ENCODE measurements around the gene BID. TPM values are rescaled to one million over a fixed set of nuclear protein-coding genes. Genes with fewer than 3 reads are reported as not detected.

BID gene
- total and polyA plus RNA-seq, 2 of the 8 experiments (the other 6 are each of a cell fraction or from before 2014, with no cell fraction given), result 39.3 to 114 TPM

- Histone ChIP-seq H2BK12ac (ENCODE audit: low read depth, low read length) (no peak overlapping the region), H3K36me3 (ENCODE audit: control insufficient read depth in 2 of 4, insufficient read depth in 4 of 4, low read length in 3 of 4) (peaks cover 0 to 3% (median 0%) of the 10 kb centered on the region in 4 experiments; a peak in 3 of 8 replicates), H4K91ac (replicated peaks; ENCODE audit: insufficient read length, low read length) (no peak overlapping the region), H3K27me3 (replicated peaks in 1 of 4; ENCODE audit: control insufficient read depth in 3 of 4, extremely low read depth in 1 of 4, insufficient read depth in 3 of 4, low read length in 3 of 4) (no peaks in the 10 kb centered on the region), H2BK5ac (ENCODE audit: low read depth, low read length) (no peak overlapping the region), H3K23ac (ENCODE audit: insufficient read length) (no peak overlapping the region), H3K9me3 (ENCODE audit: insufficient read depth in 2 of 2, low read depth in 1 of 2, low read length in 1 of 2) (no peaks in the 10 kb centered on the region), H3K9ac (replicated peaks in 1 of 4; ENCODE audit: extremely low read depth in 1 of 4, low read depth in 3 of 4, low read length in 3 of 4) (no peak overlapping the region), H2AK5ac (ENCODE audit: low read depth, low read length) (no peak overlapping the region), H2BK15ac (ENCODE audit: low read length) (no peak overlapping the region), H3K27ac (ENCODE audit: low read depth, low read length) (no peak overlapping the region), H3K79me1 (ENCODE audit: low read depth, low read length) (no peaks in the 10 kb centered on the region; the same call in 1 of the 2 replicates), H3K4me1 (replicated peaks in 1 of 4; ENCODE audit: control insufficient read depth in 3 of 4, insufficient read depth in 4 of 4, low read length in 3 of 4) (peaks cover 0 to 1% (median 0%) of the 10 kb centered on the region in 4 experiments; a peak in 2 of 7 replicates), H3K18ac (ENCODE audit: extremely low read depth, low read length) (no peak overlapping the region), H3K56ac (replicated peaks; ENCODE audit: insufficient read length, low read depth, low read length) (no peak overlapping the region), H3K4me3 (ENCODE audit: extremely low read depth in 1 of 4, insufficient read depth in 2 of 4, low read depth in 3 of 4, low read length in 4 of 4) (no peak overlapping the region), H3K4me2 (ENCODE audit: insufficient read depth in 1 of 2, low read depth in 2 of 2, low read length in 2 of 2) (no peak overlapping the region), H4K5ac (ENCODE audit: insufficient read length, low read depth, low read length) (no peak overlapping the region), H4K8ac (ENCODE audit: extremely low read depth, insufficient read depth, low read length) (no peak overlapping the region), H3K4ac (replicated peaks; ENCODE audit: insufficient read length, low read depth, low read length) (no peak overlapping the region), H3K79me2 (ENCODE audit: control insufficient read depth in 1 of 2, insufficient read depth in 2 of 2, low read length in 2 of 2) (no peaks in the 10 kb centered on the region), H3K14ac (ENCODE audit: insufficient read length) (no peak overlapping the region), H2BK20ac (ENCODE audit: low read length) (no peak overlapping the region), H2BK120ac (replicated peaks; ENCODE audit: low read depth, low read length) (no peak overlapping the region), H4K20me1 (replicated peaks in 1 of 2; ENCODE audit: control insufficient read depth in 1 of 2, insufficient read depth in 2 of 2, low read length in 2 of 2) (peaks cover 0 to 1% of the 10 kb centered on the region in 2 experiments), H2AFZ (ENCODE audit: low read length) (no peak overlapping the region), H3K23me2 (ENCODE audit: low read depth, low read length) (no peaks in the 10 kb centered on the region)
- CTCF ChIA-PET (ENCODE audit: partially characterized antibody), result no interaction called here
- no peak for DNase-seq (ENCODE audit: low read depth in 1 of 2, low spot score in 2 of 2)
- 82% methylated on average over 6 of the region's 6 CpGs; no CpG with 5 or more reads in 1 of the 2 experiments for WGBS, 2 experiments (ENCODE audit: extremely low coverage in 1 of 2, insufficient coverage in 1 of 2, insufficient read length in 1 of 2, insufficient replicate concordance in 2 of 2, low coverage in 1 of 2, low lambda C conversion rate in 2 of 2, missing lambda C conversion rate in 1 of 2)
- POLR2A ChIA-PET (ENCODE audit: partially characterized antibody), result no interaction called here
- no peak for FAIRE-seq
- TF ChIP-seq GABPA (IDR thresholded peaks at IDR 0.05; ENCODE audit: borderline replicate concordance, insufficient read depth, low read length) (no peak), CTCF (IDR thresholded peaks at IDR 0.05; ENCODE audit: control extremely low read depth in 1 of 3, insufficient read depth in 1 of 3, low read depth in 1 of 3, low read length in 3 of 3) (no peak), BRCA1 (IDR thresholded peaks at IDR 0.05; ENCODE audit: low read depth, low read length) (no peak), CHD1 (IDR thresholded peaks at IDR 0.05; ENCODE audit: low read depth, low read length) (no peak)
Measured at GRCh38 chr22:17814084-17814483, 39.8 kb upstream of the BID start.
